Activated CD4-positive, CD25-positive, alpha-beta regulatory T cell treated with anti-CD3 and anti-CD28 coated beads, Interleukin-2, amount 50 U/mL, for 72 hours (primary cell): ENCODE results near the gene AARS2.
"Not testable (repeated sequence)": the region's sequence is repeated elsewhere in the genome, so short reads cannot be mapped to it uniquely, and the experiment has no call there.

Experiments used
- DNase-seq: peaks from one replicate; pipeline ENCODE4 v3.0.0; 2021

The AARS2 gene

DNA sequence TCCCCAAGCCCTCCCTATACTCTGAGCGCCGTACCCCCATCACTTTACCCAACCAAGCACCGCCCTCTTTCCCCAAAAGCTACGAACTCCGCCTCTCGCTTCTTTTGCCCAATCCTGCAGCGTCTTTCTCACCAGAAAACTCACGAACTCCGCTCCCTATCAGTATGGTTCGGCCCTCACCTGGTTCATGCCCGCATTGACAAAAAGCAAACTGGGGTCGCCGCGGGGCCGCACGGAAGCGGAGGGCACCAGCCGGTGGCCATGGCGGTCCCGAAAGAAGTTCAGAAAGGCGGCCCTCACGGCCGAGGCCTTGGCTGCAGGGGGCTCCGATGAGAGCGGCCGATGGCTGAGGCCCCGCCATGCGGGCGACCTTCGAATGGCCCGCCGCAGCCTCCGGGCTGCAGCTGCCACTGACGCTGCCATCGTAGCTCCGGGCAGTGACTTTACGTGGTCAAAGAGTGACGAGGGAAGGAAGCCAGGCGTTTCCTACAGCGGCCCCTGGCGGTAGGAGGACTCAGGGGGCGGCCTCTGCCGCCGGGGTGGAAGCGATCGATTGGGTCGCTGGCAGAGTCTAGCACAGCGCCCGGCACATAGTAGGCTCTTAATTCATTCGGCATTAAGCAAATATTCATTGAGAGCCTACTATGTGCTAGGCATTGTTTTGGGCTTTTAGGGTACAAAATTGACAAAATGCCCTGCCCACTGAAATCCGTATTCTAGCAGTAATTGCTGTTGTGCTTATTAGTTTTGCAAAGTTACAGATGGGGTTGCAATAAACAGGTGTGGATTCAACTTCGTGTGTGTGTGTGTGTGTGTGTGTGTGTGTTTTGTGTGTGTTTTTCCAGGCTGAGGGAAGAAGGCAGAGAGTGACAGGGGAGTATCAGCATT, at the start of gene AARS2:
Gene AARS2 (minus strand): TSS at position 447 of the 888 bp plus-strand sequence. CDS start 24 bp downstream, at position 423.
- peak; percentile 97 for DNase-seq

GRCh38 chr6:44361947-44362346, 48.8 kb upstream of the AARS2 start:
- DNase-seq, result no peak

- DNase-seq, result no peak
Observed at GRCh38 chr6:44359973-44360372, 46.8 kb upstream of the AARS2 start.

DNA sequence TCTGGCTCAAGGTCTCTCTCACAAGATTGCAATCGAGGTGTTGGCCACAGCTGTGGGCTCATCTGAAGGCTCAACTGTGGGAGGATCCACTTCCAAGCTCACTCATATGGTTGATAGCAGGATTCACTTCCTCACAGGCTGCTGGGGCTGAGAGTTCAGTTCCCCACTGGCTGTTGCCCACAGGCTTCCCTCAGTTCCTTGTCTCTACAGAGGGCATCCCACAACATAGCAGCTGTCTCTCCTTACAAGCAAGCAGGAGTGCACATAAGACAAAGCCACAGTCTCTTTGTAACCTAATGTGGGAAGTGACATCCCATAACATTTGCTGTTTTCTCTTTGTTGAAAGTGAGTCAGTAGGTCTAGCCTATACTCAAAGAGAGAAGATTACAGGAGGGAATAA, 43.3 kb upstream of the AARS2 start:
- no peak for DNase-seq

GRCh38 chr6:44355640-44356039, 42.5 kb upstream of the AARS2 start:
- no peak for DNase-seq

DNA sequence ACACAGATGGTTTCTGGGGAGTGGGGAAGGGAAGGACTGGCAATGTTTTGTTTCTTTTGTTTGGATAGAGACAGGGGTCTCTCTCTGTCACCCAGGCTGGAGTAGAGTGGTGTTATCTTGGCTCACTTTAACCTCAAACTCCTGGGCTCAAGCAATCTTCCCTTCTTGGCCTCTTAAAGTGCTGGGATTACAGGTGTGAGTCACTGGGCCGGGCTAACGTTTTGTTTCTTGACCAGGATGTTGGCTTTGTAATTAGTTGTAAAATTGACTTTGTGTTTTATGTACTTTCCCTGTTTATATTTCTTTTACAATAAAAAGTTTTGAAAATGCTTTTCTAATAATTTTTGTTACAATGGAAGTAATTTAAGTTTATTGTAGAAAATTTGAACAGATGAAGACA, 40.2 kb upstream of the AARS2 start:
- no peak for DNase-seq

DNA sequence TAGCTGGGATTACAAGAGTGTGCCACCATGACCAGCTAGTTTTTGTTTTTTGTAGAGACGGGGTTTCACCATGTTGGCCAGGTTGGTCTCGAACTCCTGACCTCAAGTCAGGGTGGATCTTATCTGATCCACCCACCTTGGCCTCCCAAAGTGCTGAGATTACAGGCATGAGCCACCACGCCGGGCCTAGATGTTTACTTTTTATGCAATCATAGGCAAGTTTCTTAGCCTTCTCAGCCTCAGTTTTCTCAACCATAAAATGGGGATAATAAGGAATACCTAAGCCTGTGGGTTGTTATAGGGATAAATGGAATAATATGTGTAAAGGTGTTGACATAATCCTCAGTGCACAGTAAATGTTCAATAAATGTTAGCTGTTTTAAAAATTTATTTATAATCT, 39.1 kb upstream of the AARS2 start:
- DNase-seq, result no peak

- not testable (repeated sequence) for DNase-seq
Observed at GRCh38 chr6:44350650-44350994, 37.5 kb upstream of the AARS2 start.

GRCh38 chr6:44349904-44350649, 36.9 kb upstream of the AARS2 start:
- DNase-seq, result no peak

DNA sequence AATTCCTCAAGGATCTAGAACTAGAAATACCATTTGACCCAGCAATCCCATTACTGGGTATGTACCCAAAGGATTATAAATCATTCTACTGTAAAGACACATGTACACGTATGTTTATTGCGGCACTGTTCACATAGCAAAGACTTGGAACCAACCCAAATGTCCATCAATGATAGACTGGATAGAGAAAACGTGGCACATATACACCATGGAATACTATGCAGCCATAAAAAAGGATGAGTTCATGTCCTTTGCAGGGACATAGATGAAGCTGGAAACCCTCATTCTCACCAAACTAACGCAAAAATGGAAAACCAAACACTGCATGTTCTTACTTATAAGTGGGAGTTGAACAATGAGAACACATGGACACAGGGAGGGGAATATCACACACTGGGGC, 33.7 kb upstream of the AARS2 start:
- not testable (repeated sequence) for DNase-seq

DNA sequence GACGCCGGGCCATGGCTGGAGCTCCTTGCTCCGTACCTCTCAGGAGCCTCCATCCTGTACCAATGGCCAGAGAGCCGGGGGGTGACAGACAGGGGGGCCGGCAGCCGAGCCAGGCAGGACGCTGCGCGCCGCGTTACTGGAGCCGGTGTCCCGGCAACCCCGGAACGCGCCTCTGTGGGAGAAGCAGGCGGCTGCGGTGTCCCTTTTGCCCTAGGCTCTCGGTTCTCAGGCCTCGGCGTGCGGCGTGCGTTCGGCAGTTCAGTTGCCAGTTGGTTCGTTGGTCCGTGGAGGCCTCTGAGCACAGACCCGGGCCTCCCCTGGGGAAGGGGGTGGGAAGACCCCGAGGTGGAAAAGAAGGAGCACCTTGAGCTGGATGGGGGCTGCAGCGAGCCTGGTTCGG, 29.3 kb upstream of the AARS2 start, which contains the start of gene SPATS1:
Gene SPATS1 (plus strand): TSS at position 162 of the 400 bp plus-strand sequence. CDS start 446 bp downstream, outside the sequence.
- DNase-seq, result no peak

DNA sequence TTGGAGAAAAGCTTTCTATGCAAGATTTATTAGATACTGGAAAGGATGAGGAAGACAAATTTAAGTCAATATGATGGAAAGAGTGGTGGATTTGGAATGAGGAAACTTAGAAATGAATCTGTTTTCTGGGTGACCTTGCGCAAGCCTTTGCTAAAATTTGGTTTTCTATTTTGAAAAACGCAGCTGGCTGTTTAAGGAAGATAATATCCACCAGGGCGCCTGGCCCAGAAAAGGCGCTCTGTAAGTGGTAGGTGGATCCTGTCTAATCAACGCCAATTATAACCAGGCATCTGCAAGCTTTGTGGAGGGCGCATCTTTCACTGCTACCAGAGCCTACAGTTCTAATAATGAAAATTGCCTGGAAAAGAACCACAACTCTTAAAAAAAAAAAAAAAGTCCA, 28.9 kb upstream of the AARS2 start:
- no peak for DNase-seq

DNA sequence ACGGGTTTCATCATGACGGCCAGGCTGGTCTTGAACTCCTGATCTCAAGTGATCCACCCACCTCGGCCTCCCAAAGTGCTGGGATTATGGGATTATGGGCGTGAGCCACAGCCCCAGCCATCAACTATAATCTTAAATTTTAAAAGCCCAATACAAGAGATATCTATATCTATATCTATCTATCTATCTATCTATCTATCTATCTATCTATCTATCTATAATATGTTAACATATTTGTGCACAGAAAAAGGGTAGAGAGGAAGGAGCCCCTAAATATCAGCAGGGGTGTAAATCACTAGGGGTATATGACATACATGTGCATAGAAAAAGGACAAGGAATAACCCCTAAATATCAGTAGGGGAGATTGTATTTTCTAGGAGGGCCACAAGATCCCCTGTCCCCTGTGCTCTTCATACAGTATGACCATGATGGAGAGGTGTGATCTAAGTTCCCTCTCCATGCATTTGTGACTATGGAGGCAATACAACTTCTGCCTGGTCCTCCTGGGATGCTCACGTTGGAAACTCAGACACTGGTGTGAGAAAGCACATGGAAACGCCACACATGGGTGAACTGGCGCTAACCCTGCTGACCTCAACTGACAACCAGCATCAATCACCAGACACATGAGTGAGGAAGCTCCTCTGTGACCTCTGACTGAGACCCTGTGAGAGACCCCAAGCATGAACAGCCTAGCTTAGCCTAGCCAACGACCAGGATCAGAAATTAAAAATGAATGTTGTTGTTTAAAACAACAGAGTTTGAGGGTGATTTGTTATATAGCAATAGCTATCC, 28.1 kb upstream of the AARS2 start:
- no peak for DNase-seq

GRCh38 chr6:44339763-44340625, 26.8 kb upstream of the AARS2 start:
- no peak for DNase-seq

- DNase-seq, result no peak
Observed at GRCh38 chr6:44339301-44339700, 26.2 kb upstream of the AARS2 start.

DNA sequence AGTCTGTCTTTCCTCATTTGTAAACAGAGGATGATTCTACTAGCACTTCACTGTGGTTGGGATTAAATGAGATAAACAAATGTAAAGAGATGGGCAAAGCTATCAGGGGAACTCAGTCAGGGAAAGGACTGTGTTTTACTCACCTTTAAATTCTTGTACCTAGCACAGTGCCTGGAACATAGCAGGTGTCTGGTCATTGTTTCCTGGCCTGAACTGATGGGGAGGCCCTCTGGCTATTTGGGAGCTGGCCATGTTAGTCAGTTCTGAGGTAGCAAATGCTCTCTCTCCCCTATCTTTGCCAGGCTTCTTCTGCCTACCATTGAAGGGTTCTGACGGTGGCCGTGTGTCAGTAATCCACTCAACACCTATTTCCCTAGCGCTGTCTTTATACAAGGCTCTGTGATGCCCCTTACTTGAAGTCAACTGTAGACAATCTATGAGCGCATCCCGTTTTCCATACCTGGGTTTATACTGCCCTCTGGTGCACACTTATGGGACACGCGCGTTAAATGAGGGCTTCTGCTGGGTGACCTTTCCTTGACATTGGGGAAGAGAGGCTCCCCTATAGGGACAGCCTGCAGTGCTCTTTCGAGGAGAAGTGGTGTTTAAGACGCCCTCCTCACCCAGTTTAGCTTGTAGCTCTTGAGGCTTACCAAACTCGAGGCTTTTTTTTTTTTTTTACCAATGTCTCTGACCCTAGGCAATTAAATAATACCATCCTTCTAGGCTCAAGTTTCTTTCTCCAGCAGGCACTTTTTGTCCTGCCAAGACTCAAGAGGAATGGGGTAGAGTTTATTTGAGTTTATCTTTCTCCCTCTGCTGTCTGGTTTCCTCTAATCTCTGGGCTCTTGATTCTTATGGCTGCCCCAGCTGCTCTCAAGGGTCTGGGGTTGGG, 25.3 kb upstream of the AARS2 start:
- peak; percentile 61 for DNase-seq

DNA sequence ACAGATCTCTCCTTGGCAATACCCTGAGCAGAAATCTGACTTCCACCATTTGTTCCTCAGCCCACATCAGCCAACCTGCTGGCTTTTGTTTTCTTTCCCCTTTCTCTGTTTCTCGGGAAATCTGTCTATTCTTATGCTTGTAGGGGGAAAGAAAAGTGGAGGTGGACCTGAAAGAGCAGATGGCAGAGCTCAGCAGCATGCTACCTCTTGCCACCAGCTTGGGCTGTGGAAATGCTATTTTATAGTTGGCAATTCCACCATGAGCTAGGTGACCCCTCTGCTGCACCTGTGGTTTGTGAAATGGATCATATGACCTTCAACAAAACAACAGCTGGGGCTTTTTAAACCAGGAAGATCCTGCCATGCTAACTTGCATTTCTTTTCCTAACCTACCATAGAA, 22.5 kb upstream of the AARS2 start:
- no peak for DNase-seq

DNA sequence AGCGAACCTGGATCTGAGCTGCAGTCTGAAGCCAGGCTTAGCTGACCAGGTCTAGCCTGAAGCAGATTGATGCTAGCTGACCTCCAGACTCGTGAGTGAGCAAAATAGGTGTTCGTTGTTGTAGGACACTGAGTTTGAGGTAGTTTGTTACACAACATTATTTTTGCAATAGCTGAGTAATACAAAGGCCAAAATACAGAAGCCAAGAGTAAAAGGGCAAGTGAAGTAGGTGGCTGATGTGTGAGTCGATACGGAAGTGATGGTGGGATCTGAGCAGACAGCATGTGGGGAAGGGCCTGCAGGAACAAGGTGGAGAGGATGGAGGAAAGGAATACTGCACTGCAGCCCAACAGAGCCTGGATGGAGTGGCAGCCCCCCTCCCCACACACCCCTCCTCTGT, 20.8 kb upstream of the AARS2 start:
- DNase-seq, result no peak

- DNase-seq, result no peak
Observed at GRCh38 chr6:44333273-44333919, 20.2 kb upstream of the AARS2 start.

GRCh38 chr6:44332585-44332984, 19.4 kb upstream of the AARS2 start:
- DNase-seq, result no peak

- no peak for DNase-seq
Observed at GRCh38 chr6:44329858-44330257, 16.7 kb upstream of the AARS2 start.
